HG03342 (cell line): ENCODE results near the gene ZP3.
"Not testable (repeated sequence)": the region's sequence is repeated elsewhere in the genome, so short reads cannot be mapped to it uniquely, and the experiment has no call there.

Experiments
- ATAC-seq: cut with Tn5 transposase; IDR thresholded peaks from one replicate; pipeline ENCODE4 v1.9.1; 2021; ENCODE audit warnings: mild to moderate bottlenecking, moderate library complexity; ENCODE audit not compliant: unreplicated experiment

Gene ZP3

GRCh38 chr7:76403780-76404494 is 20.8 kb upstream of the ZP3 start:
- ATAC-seq: no peak

GRCh38 chr7:76405738-76406137 is 19.0 kb upstream of the ZP3 start:
- no peak for ATAC-seq

DNA sequence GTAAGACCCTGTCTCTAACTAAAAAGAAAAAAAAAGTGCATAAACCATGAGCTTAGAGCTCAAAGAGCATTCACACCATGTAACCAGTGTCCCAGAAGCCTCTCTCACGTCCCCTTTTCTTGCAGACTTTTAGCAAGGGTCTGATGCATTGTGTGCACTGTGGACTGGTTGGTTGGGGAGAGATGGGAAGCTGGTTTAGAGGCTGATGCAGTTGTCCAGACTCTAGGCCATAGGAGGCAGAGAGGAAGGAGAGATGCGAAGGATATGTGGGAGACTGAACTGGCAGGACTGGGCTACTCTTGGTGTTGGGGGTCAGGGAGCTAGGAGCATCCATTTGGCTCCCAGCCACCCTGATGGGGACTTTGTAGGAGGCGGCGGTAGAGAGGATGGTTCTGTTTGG is 17.0 kb upstream of the ZP3 start:
- no peak for ATAC-seq

- ATAC-seq: no peak
Measured at GRCh38 chr7:76408121-76408560, 16.6 kb upstream of the ZP3 start.

- no peak for ATAC-seq
Measured at GRCh38 chr7:76409537-76409936, 15.2 kb upstream of the ZP3 start, which contains the start of gene SSC4D. Gene SSC4D (minus strand): TSS chr7:76409697. CDS start chr7:76404439, 5,258 bp downstream.

- no peak for ATAC-seq
Measured at GRCh38 chr7:76411626-76412025, 13.1 kb upstream of the ZP3 start.

GRCh38 chr7:76412249-76412648 is 12.5 kb upstream of the ZP3 start:
- no peak for ATAC-seq

GRCh38 chr7:76417654-76418310 is 7.0 kb upstream of the ZP3 start:
- not testable (repeated sequence) for ATAC-seq

- not testable (repeated sequence) for ATAC-seq
Measured at GRCh38 chr7:76421097-76421496, 3.7 kb upstream of the ZP3 start.

- ATAC-seq: no peak
Measured at GRCh38 chr7:76423666-76424412, 911 bp upstream of the ZP3 start.

DNA sequence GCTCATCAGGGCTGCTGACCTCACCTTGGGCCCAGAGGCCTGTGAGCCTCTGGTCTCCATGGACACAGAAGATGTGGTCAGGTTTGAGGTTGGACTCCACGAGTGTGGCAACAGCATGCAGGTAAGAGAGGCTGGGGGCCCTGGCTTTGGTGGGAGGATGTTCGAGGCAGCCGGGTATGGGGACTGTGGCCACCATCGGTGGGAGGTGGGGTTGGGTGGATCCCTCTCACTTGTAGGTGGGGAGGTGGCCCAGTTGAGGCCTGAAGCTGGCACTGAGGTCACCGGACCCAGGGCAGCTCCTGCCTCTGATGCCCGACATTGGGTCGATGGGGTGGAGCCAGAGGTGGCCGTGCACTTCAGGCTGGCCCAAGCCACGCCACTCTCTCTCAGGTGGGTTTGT is 406 bp downstream of the ZP3 start:
- no peak for ATAC-seq

GRCh38 chr7:76425558-76425957 is 808 bp downstream of the ZP3 start:
- ATAC-seq: not testable (repeated sequence)

DNA sequence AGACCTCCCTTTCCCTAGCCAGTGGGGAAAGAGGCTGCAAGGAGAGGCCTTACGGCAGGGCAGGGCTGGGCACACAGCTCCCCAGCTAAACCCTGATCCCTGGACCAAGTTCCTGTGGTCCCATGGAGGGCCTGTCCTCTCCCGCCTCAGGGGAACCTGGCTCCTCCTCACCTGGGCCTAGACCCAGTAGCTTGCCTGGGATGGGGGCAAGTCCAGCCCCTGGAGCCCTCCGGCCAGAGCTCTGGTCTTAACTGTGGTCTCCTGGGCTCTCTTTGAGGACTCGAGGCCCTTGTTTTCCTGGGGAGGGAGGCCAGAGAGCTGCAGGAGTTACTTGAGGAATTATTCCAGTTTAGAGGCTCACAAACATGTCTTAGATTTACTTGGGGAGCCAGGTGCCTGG is 1.5 kb downstream of the ZP3 start:
- ATAC-seq: no peak

DNA sequence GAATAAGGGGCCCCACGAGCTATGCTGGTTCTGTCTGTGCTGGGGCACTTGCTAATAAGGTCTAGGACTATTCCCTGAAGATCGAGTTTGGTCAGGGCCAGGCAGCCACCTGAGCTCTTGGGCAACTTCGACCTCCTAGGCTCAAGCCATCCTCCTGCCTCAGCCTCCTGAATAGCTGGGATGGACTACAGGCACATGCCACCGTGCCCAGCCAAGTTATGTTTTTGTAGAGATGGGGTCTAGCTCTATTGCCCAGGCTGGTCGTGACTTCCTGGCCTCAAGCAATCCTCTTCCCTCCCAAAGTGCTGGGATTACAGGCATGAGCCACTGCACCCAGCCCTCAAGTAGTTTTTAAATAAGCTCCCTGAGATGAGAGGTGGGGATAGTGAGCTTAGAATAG is 2.9 kb downstream of the ZP3 start:
- ATAC-seq: no peak

GRCh38 chr7:76428149-76428823 is 3.5 kb downstream of the ZP3 start:
- ATAC-seq: no peak

GRCh38 chr7:76428868-76429805 is 4.4 kb downstream of the ZP3 start:
- no peak for ATAC-seq

DNA sequence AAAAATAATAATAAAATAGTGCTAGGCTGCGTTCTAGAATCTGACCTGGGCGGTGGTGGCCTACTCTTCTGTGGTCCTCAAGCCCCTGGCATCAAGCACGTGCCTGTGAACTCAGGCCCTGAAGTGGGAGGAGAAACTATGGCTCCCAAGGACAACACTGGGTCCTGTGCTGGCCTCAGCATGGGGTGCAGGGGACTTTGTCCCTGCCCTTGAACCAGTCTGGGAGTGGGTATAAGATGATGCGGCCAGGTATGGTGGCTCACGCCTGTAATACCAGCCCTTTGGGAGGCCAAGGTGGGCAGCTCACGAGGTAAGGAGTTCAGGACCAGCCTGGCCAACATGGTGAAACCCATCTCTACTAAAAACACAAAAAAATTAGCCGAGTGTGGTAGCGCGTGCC is 5.5 kb downstream of the ZP3 start:
- ATAC-seq: no peak

GRCh38 chr7:76430836-76431235 is 6.1 kb downstream of the ZP3 start:
- no peak for ATAC-seq

- ATAC-seq: peak; percentile 76
Measured at GRCh38 chr7:76437873-76438272, 13.1 kb downstream of the ZP3 start.
